Fibroblast of peridontal ligament (primary cell): ENCODE measurements around the gene D2HGDH.
"Not testable (repeated sequence)": the region's sequence is repeated elsewhere in the genome, so short reads cannot be mapped to it uniquely, and the experiment has no call there.

ENCODE experiments used
- DNase-seq: peaks from one replicate; pipeline ENCODE4 v3.0.0-alpha.2; 2010; ENCODE audit errors: extremely low read depth

The D2HGDH gene

DNA sequence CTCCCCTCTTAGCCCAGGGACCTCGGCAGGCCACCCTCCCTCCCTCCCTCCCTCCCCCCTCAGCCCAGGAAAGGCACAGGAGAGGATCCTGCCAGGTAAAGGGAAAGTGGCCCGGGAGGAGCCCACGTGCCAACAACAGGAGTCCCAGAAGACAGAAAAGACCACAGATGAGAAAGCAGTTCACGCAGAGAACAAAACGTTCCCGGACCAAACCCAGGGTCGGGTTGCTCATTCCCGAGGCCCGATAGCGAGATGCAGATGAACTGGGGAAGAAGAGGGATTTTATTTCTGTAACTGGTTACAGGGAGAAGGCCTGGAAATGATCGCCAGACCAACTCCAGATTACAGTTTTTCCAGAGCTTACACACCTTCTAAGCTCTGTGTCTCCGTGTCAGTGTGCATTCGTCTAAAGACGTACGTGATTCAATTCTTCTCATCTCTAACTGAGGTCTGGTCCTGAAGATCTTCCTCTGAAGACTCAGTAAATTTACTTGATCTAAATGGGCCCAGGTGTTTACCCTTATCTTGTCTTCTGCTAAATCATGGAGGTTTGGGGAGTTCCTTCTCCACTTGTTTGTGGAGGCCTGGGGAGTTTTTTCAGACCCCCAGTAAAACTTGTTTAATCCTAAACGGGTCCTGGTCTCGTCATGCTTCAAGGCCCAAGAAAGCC is 73.8 kb downstream of the D2HGDH start:
- peak; percentile 4 for DNase-seq

DNA sequence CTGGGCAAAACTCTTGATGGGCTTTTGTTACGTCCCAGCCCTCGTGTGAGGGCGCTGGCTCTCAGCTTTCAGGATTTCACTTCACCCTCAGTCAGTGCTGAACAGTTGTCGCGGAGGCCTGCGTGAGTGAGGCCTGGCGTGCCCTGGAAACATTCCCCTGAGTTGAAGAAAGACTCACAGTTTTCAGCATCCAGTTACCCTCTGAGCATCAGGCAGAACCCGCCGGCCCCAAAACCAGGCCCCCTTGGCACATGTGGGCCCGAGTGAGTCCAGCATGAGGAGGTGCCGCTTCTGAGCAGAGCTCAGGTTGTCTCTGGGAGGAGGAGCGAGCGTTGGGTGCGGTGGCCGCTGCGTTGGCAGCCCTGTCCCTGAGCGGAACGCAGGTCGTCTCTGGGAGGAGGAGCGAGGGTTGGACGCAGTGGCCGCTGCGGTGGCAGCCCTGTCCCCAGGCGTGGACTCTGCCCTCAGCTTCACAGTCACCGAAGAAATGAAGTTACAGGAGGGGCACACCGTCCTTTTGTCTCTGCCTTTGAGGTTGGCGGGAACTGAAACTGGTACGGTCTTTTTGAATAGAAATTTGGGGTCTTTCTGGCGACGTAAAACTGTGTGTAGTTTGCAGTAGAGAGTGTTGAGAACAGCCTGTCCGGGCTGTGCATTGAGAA is 74.4 kb downstream of the D2HGDH start, which contains the start of gene NEU4:
Gene NEU4, plus strand, starts transcription at position 473 of the 662 bp plus-strand sequence. CDS start 5,292 bp downstream, outside the sequence.
- DNase-seq = no peak

DNA sequence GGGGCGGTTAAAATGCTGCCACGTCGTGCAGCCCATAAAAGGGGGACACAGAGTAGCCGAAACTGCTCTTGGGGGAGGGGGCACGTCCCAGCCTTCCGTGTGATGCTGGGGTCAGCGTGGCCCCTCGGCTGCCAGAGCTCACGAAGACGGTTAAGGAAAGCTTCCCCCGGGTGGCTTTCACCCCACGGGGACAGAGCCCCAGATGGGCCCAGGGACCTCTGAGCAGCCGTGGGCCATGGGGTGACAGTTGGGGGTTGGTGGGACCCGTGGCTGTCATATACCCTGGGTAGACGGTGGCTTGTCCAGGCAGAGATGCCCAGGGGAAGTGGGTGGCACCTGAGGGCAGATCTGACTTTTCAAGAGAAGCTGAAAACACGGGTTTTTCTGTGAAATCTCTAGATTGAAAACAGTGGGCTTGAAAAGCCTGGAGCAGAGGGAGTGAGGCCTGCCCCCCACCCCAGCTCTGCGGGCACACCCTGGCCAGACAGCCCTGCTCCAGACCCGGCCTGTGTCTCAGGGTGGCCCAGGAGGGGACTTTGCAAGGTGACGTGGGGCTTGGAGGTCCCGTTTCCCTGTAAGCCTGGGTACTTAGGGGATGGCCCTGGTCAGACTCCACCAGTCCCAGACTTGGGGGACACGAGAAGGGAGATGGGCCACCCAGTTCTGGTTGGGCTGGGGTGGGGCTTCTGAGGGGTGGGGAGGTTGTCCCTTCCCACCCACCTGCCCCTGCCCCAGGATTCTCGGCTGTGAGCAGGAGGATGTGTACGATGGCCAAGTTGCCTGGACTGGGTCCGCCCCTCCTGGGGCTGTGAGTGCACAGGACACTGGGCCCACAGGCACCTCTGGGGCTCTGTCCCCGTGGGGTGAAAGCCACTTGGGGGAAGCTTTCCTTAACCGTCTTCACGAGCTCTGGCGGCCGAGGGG is 75.2 kb downstream of the D2HGDH start:
- DNase-seq = no peak

DNA sequence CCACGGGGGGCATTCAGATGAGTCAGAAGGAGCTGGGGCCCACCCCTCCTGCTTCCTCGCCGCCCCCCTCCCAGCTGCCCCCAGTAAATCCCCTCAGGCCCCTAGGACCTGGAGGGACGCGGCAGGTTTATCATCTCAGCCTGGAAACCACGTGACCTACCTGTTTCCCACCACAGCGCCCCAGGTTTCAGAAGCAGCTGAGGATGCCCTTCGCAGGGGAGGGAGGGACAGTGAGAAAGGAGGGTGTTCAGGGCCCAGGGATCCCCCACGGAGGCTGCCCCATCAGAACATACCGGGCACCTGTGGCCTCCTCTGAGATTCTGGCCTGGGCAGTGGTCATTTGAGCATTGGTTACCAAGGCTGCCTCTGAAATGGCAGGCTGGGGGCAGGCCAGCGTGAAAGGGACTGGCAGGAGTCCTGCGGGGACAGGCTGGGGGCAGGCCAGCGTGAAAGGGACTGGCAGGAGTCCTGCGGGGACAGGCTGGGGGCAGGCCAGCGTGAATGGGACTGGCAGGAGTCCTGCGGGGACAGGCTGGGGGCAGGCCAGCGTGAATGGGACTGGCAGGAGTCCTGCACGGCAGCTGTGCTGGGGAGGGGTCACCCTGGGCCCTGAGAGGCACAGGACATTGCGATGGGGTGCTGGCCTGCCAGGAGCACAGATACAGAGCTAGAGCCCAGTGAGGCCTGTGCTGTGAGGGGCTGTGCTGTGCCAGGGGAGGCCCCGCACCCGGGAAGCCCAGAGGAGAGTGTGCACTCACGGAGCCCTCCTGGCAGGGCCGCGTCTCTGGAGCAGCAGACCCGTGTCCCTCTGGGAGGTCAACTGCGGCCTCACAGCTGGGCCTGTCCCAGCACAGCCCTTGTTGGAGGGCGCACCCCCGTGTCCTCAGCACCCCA is 76.1 kb downstream of the D2HGDH start:
- no peak for DNase-seq

GRCh38 chr2:241811201-241811951 is 76.9 kb downstream of the D2HGDH start:
- DNase-seq = no peak

GRCh38 chr2:241811952-241812729 is 77.7 kb downstream of the D2HGDH start:
- DNase-seq = no peak

GRCh38 chr2:241812730-241813643 is 78.6 kb downstream of the D2HGDH start:
- DNase-seq = no peak

DNA sequence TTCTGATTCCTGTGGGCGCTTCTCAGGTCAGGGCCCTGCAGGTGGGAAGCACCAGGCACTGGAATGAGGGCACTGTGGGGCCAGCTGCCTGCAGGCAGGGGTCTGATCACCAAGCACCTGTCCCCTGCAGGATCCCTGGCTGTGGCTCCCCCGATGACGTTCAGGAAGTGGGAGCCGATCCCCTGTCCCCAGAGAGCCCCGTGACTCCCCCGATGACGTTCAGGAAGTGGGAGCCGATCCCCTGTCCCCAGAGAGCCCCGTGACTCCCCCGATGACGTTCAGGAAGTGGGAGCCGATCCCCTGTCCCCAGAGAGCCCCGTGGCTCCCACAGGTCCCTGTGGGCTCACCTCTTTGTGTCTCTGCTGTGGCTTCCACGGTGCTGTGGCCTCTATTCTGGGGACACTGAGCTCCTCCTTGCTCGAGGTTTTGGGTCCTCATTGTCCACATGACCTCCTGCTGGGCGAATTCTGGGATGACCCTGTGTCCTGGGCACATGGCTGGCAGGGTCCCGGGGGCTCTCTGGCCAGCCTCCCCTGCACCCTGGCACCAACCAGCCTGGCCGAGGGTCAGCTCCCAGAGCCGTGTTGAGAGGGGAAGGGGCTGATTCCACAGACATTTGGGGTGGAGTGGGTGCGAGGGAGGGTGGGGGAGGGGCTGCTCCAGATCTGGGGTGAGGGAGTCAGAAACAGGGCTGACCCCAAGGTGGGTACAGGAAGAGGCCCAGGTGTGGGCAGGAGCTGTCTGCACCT is 79.4 kb downstream of the D2HGDH start:
- DNase-seq = no peak

DNA sequence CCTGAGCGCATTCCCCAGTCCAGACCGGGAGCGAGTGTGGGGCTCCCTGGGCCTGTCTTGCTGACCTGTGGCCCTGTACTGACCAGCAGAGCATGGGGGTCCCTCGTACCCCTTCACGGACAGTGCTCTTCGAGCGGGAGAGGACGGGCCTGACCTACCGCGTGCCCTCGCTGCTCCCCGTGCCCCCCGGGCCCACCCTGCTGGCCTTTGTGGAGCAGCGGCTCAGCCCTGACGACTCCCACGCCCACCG is 79.9 kb downstream of the D2HGDH start:
- DNase-seq = no peak

GRCh38 chr2:241814643-241815476 is 80.4 kb downstream of the D2HGDH start:
- DNase-seq = no peak

GRCh38 chr2:241815477-241816430 is 81.3 kb downstream of the D2HGDH start:
- no peak for DNase-seq

GRCh38 chr2:241816431-241817121 is 82.1 kb downstream of the D2HGDH start:
- no peak for DNase-seq

- no peak for DNase-seq
Measured at GRCh38 chr2:241817126-241817820, 82.8 kb downstream of the D2HGDH start.

GRCh38 chr2:241817821-241818215 is 83.4 kb downstream of the D2HGDH start:
- DNase-seq = not testable (repeated sequence)
